ENCODE results near the gene NUP210L.
"Not testable (repeated sequence)": the region's sequence is repeated elsewhere in the genome, so short reads cannot be mapped to it uniquely, and the experiment has no call there.

NUP210L gene

GRCh38 chr1:154094411-154094810 is 60.5 kb downstream of the NUP210L start:
- no peak for DNase-seq

GRCh38 chr1:154093699-154094098 is 61.2 kb downstream of the NUP210L start:
- no peak for DNase-seq

GRCh38 chr1:154091706-154092105 is 63.2 kb downstream of the NUP210L start:
- no peak for DNase-seq

- DNase-seq = no peak
These were observed 67.3 kb downstream of the NUP210L start for GRCh38 chr1:154087574-154087973.

- not testable (repeated sequence) for DNase-seq
These were observed 71.8 kb downstream of the NUP210L start for GRCh38 chr1:154083057-154083456.

- no peak for DNase-seq
These were observed 73.3 kb downstream of the NUP210L start for GRCh38 chr1:154081386-154082126.

- DNase-seq = no peak
These were observed 78.5 kb downstream of the NUP210L start for GRCh38 chr1:154076413-154076812.

- DNase-seq = no peak
These were observed 79.1 kb downstream of the NUP210L start for GRCh38 chr1:154075746-154076145.

GRCh38 chr1:154062309-154062708 is 92.6 kb downstream of the NUP210L start:
- no peak for DNase-seq

GRCh38 chr1:154047436-154047835 is 107.4 kb downstream of the NUP210L start:
- DNase-seq = not testable (repeated sequence)

GRCh38 chr1:154033697-154034096 is 121.2 kb downstream of the NUP210L start:
- DNase-seq = not testable (repeated sequence)

- no peak for DNase-seq
These were observed 134.9 kb downstream of the NUP210L start for GRCh38 chr1:154019940-154020339.

GRCh38 chr1:154019269-154019668 is 135.6 kb downstream of the NUP210L start:
- no peak for DNase-seq

GRCh38 chr1:154014154-154014907 is 140.5 kb downstream of the NUP210L start:
- no peak for DNase-seq

- not testable (repeated sequence) for DNase-seq
These were observed 142.3 kb downstream of the NUP210L start for GRCh38 chr1:154012543-154012942.

- no peak for DNase-seq
These were observed 142.7 kb downstream of the NUP210L start for GRCh38 chr1:154012129-154012528.

- DNase-seq = no peak
These were observed 148.7 kb downstream of the NUP210L start for GRCh38 chr1:154006136-154006535.

GRCh38 chr1:154000420-154000819 is 154.5 kb downstream of the NUP210L start:
- DNase-seq = no peak

- DNase-seq = not testable (repeated sequence)
These were observed 158.0 kb downstream of the NUP210L start for GRCh38 chr1:153996882-153997281.

- DNase-seq = no peak
These were observed 159.2 kb downstream of the NUP210L start for GRCh38 chr1:153995640-153996039.

GRCh38 chr1:153995202-153995601 is 159.7 kb downstream of the NUP210L start:
- DNase-seq = no peak

GRCh38 chr1:153991806-153992205 is 163.1 kb downstream of the NUP210L start:
- DNase-seq = no peak

- no peak for DNase-seq
These were observed 163.7 kb downstream of the NUP210L start for GRCh38 chr1:153991151-153991630.
